ENCODE results near the gene AQP7.
"Not testable (repeated sequence)": the region's sequence is repeated elsewhere in the genome, so short reads cannot be mapped to it uniquely, and the experiment has no call there.

AQP7 gene

GRCh38 chr9:33375238-33375840 lies 27.0 kb downstream of the AQP7 start:
- peak in 1 of 2 experiments; percentile 7 for DNase-seq (ENCODE audit: low read depth in 2 of 2)

- DNase-seq (ENCODE audit: low read depth in 2 of 2) = peak; percentile 35 to 44
Observed at GRCh38 chr9:33374634-33375237, 27.6 kb downstream of the AQP7 start.

GRCh38 chr9:33374190-33374589 lies 28.2 kb downstream of the AQP7 start:
- DNase-seq (ENCODE audit: low read depth in 2 of 2) = no peak

GRCh38 chr9:33372900-33373299 lies 29.5 kb downstream of the AQP7 start:
- DNase-seq (ENCODE audit: low read depth in 2 of 2) = no peak

- DNase-seq (ENCODE audit: low read depth in 2 of 2) = no peak
Observed at GRCh38 chr9:33366979-33367480, 35.3 kb downstream of the AQP7 start.

- DNase-seq (ENCODE audit: low read depth in 2 of 2) = not testable (repeated sequence)
Observed at GRCh38 chr9:33364814-33365213, 37.6 kb downstream of the AQP7 start.

GRCh38 chr9:33364127-33364526 lies 38.2 kb downstream of the AQP7 start:
- no peak for DNase-seq (ENCODE audit: low read depth in 2 of 2)

- not testable (repeated sequence) for DNase-seq (ENCODE audit: low read depth in 2 of 2)
Observed at GRCh38 chr9:33358641-33359040, 43.7 kb downstream of the AQP7 start.

GRCh38 chr9:33355933-33356332 lies 46.4 kb downstream of the AQP7 start:
- no peak for DNase-seq (ENCODE audit: low read depth in 2 of 2)

- DNase-seq (ENCODE audit: low read depth in 2 of 2) = no peak
Observed at GRCh38 chr9:33354651-33355211, 47.6 kb downstream of the AQP7 start.

GRCh38 chr9:33351547-33351946 lies 50.8 kb downstream of the AQP7 start:
- DNase-seq (ENCODE audit: low read depth in 2 of 2) = no peak

GRCh38 chr9:33350310-33350709 lies 52.1 kb downstream of the AQP7 start:
- peak; percentile 7 to 23 for DNase-seq (ENCODE audit: low read depth in 2 of 2)

GRCh38 chr9:33349743-33350142 lies 52.6 kb downstream of the AQP7 start:
- DNase-seq (ENCODE audit: low read depth in 2 of 2) = no peak

GRCh38 chr9:33348998-33349397 lies 53.4 kb downstream of the AQP7 start:
- no peak for DNase-seq (ENCODE audit: low read depth in 2 of 2)

GRCh38 chr9:33346564-33346963 lies 55.8 kb downstream of the AQP7 start:
- no peak for DNase-seq (ENCODE audit: low read depth in 2 of 2)

GRCh38 chr9:33344145-33344544 lies 58.2 kb downstream of the AQP7 start:
- no peak for DNase-seq (ENCODE audit: low read depth in 2 of 2)

GRCh38 chr9:33341182-33341581 lies 61.2 kb downstream of the AQP7 start:
- no peak for DNase-seq (ENCODE audit: low read depth in 2 of 2)

- DNase-seq (ENCODE audit: low read depth in 2 of 2) = no peak
Observed at GRCh38 chr9:33340186-33340585, 62.2 kb downstream of the AQP7 start.
